Measurements from ENCODE around the gene CRY1.

DNA sequence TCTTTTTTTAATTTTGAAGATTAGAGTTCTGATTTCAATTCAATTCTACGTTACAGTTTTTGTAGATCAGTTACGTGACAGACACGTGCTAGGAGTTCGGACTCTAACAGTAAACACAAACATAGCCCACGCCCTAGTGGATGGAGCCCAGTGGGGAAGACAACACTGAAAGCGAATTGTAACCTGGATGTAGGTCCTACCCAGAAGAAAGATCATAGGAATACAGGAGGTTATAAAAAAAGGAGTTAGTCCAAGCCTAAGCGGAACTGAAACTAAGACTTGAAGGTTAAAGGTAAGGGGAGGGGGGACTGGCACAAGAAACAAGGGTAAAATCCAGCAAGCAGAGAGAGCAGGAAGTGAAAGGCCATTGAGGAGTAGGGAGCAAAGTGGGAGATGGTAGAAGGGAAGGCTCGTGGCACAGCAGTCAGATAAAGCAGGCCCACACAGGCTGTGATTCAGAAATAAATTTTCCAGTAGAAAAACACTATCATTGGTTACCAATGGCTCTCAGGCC is 15.7 kb upstream of the CRY1 start:
- no peak for TF ChIP-seq CTCF (IDR thresholded peaks at IDR 0.05; ENCODE audit: insufficient read depth, low read length, poor library complexity, severe bottlenecking)
- TF ChIP-seq EZH2phosphoT487 (conservative IDR thresholded peaks at IDR 0.05; ENCODE audit: low read length): no peak

Data from SU-DHL-6 (cell line).